Motor neuron (in vitro differentiated cells): Measurements from ENCODE around the gene CCT6A. TPM values are rescaled to one million over a fixed set of nuclear protein-coding genes. Genes with fewer than 3 reads are reported as not detected.
"Not testable (repeated sequence)": the region's sequence is repeated elsewhere in the genome, so short reads cannot be mapped to it uniquely, and the experiment has no call there.

Experiments used
- ATAC-seq, 8 experiments: fragments of 200-7000 bp; cut with Tn5 transposase; replicated peaks in 6 of 8; 2 replicates each; pipeline ENCODE4 v1.8.0; 2021; ENCODE audit warnings: mild to moderate bottlenecking in 8 of 8, moderate library complexity in 8 of 8
- H3K27ac ChIP-seq, 2 donors: fragments of 250-450 bp; sonication (Bioruptor Pico); 2 replicates each; pipeline ENCODE4 v1.9.0; 2021; ENCODE audit warnings: antibody characterized with exemption in 2 of 2, mild to moderate bottlenecking in 2 of 2, moderate library complexity in 1 of 2
- H3K4me1 ChIP-seq, 2 donors: fragments of 250-450 bp; sonication (Bioruptor Pico); replicated peaks in 1 of 2; 2 replicates each; pipeline ENCODE4 v1.6.1; 2021; ENCODE audit warnings: antibody characterized with exemption in 2 of 2, mild to moderate bottlenecking in 2 of 2, moderate library complexity in 1 of 2
- H3K4me3 ChIP-seq, 5 donors: fragments of 250-450 bp; sonication (Bioruptor Pico); 2 replicates each; pipeline ENCODE4 v1.9.0; 2021; ENCODE audit warnings: antibody characterized with exemption in 5 of 5, mild to moderate bottlenecking in 5 of 5, moderate library complexity in 4 of 5
- WGBS, 10 experiments: fragments of 450-650 bp; shearing (Covaris generic); methylation state at CpG; one replicate each; pipeline ENCODE4 v1.0.0; 2022; 5-methylcytosine and 5-hydroxymethylcytosine counted together
- in situ Hi-C, 9 experiments: fragments of 400-800 bp; cut with MboI; loops; one replicate each; pipeline ENCODE4 v1.15.0; 2021; ENCODE audit warnings: low sequenced_read_pairs in 9 of 9, low pct_unique_long_range_greater_than_20kb in 2 of 9; ENCODE audit not compliant: unreplicated experiment in 9 of 9
- total RNA-seq, 8 experiments: library from RNA; unstranded; fragments of 300-600 nt; gene quantifications; 2 replicates each; pipeline versions ENCODE4 v1.2.3 to v1.2.4, GENCODE V29; 2022

The CCT6A gene
- total RNA-seq, 8 experiments from 2014 or later: 126 to 307 (median 191) TPM

GRCh38 chr7:56063882-56064625 lies 12.5 kb downstream of the CCT6A start, which contains the start of gene SUMF2:
Gene SUMF2 (plus strand): TSS chr7:56064286. CDS start chr7:56064312, 26 bp downstream.
- in situ Hi-C loops: loop anchor here in 1 of 9 experiments (25.0 kb wide), 1 partner anchor 427 kb away; no protein-coding TSS in a partner anchor
- peaks cover 3 to 5% of the 10 kb centered on the region in 2 donors for H3K4me1 ChIP-seq
- ATAC-seq: peak; percentile 85 to 97 (median 96)
- H3K4me3 ChIP-seq: peak within 1 kb of the TSS; percentile 59 to 94 (median 62)
- 0 to 20% (median 4%) methylated on average over 2 to 24 of the region's 49 CpGs for WGBS, 10 experiments
- H3K27ac ChIP-seq: peak within 1 kb of the TSS; percentile 70 to 83

- in situ Hi-C loops: loop anchor here in 1 of 9 experiments (25.0 kb wide), 1 partner anchor 429 kb away; no protein-coding TSS in a partner anchor
- not testable (repeated sequence) for H3K4me1 ChIP-seq, H3K4me3 ChIP-seq, ATAC-seq, H3K27ac ChIP-seq
- 80 to 100% (median 97%) methylated on average over 1 to 9 of the region's 13 CpGs; no CpG with 5 or more reads in 4 of the 10 experiments for WGBS, 10 experiments
Observed at GRCh38 chr7:56066376-56066775, 14.8 kb downstream of the CCT6A start.

DNA sequence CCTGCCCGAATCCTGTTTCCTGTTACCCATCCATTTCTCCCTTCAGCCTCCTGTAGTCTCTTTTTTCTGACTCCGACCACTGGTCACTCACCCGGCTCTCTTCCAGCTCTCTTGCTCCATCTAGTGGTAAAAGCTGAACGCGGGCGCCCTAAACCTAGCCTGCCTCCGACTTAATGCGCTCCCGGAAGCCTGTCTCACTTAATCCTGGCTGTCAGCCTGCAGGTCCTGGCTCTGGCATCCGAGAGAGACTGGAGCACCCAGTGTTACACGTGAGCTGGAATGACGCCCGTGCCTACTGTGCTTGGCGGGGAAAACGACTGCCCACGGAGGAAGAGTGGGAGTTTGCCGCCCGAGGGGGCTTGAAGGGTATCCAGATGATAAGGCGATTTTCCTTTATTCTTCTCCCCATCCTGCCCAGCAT lies 22.8 kb downstream of the CCT6A start:
- Histone ChIP-seq H3K27ac (peak overlapping the region in 1 of 2 donors; percentile 52), H3K4me3 (no peak overlapping the region), H3K4me1 (no peaks in the 10 kb centered on the region)
- in situ Hi-C loops: loop anchor here in 1 of 9 experiments (25.0 kb wide), 1 partner anchor 437 kb away; no protein-coding TSS in a partner anchor
- ATAC-seq: peak; percentile 75 to 99 (median 92)
- 0 to 63% (median 30%) methylated on average over 1 to 16 of the region's 19 CpGs; no CpG with 5 or more reads in 2 of the 10 experiments for WGBS, 10 experiments

GRCh38 chr7:56077681-56078080 lies 26.1 kb downstream of the CCT6A start:
- in situ Hi-C loops: loop anchor here in 1 of 9 experiments (25.0 kb wide), 1 partner anchor 440 kb away; no protein-coding TSS in a partner anchor

DNA sequence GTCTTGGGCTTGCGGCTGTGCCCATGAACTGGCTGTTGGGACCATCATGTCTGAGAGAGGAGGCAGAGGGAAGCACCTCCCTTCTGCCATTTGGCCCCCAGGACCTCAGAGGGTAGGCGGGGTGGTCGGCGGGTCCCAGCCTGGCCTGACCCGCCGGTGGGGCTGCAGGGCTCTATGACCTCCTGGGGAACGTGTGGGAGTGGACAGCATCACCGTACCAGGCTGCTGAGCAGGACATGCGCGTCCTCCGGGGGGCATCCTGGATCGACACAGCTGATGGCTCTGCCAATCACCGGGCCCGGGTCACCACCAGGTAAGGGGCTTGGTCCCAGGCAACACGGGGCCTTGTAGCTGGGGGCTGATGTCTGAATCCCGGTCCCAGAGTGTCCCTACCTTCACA lies 26.6 kb downstream of the CCT6A start:
- no peaks in the 10 kb centered on the region for H3K4me1 ChIP-seq
- H3K4me3 ChIP-seq: no peak overlapping the region
- 100% methylated on average over 1 to 3 of the region's 16 CpGs; no CpG with 5 or more reads in 8 of the 10 experiments for WGBS, 10 experiments
- ATAC-seq: no peak
- no peak overlapping the region for H3K27ac ChIP-seq
- in situ Hi-C loops: loop anchor here in 1 of 9 experiments (25.0 kb wide), 1 partner anchor 441 kb away; no protein-coding TSS in a partner anchor

More at GRCh38 chr7:56077681-56078080, 26.1 kb downstream of the CCT6A start:
- ATAC-seq: no peak
- WGBS, 10 experiments: 100% methylated on average over 1 to 2 of the region's 3 CpGs; no CpG with 5 or more reads in 6 of the 10 experiments
- Histone ChIP-seq H3K27ac (no peak overlapping the region), H3K4me3 (no peak overlapping the region), H3K4me1 (no peaks in the 10 kb centered on the region)

DNA sequence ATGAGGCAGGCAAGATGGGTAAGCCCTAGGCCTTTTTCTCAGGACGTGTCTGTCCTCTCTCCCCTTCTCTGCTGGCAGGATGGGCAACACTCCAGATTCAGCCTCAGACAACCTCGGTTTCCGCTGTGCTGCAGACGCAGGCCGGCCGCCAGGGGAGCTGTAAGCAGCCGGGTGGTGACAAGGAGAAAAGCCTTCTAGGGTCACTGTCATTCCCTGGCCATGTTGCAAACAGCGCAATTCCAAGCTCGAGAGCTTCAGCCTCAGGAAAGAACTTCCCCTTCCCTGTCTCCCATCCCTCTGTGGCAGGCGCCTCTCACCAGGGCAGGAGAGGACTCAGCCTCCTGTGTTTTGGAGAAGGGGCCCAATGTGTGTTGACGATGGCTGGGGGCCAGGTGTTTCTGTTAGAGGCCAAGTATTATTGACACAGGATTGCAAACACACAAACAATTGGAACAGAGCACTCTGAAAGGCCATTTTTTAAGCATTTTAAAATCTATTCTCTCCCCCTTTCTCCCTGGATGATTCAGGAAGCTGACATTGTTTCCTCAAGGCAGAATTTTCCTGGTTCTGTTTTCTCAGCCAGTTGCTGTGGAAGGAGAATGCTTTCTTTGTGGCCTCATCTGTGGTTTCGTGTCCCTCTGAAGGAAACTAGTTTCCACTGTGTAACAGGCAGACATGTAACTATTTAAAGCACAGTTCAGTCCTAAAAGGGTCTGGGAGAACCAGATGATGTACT lies 28.1 kb downstream of the CCT6A start:
- H3K27ac ChIP-seq: peak overlapping the region in 1 of 2 donors; percentile 62
- no peak overlapping the region for H3K4me3 ChIP-seq
- in situ Hi-C loops: loop anchor here in 1 of 9 experiments (25.0 kb wide), 1 partner anchor 442 kb away; no protein-coding TSS in a partner anchor
- 10 to 100% (median 85%) methylated on average over 1 to 9 of the region's 12 CpGs; no CpG with 5 or more reads in 1 of the 10 experiments for WGBS, 10 experiments
- H3K4me1 ChIP-seq: no peaks in the 10 kb centered on the region
- peak in 6 of 8 experiments; percentile 37 to 84 (median 65) for ATAC-seq

DNA sequence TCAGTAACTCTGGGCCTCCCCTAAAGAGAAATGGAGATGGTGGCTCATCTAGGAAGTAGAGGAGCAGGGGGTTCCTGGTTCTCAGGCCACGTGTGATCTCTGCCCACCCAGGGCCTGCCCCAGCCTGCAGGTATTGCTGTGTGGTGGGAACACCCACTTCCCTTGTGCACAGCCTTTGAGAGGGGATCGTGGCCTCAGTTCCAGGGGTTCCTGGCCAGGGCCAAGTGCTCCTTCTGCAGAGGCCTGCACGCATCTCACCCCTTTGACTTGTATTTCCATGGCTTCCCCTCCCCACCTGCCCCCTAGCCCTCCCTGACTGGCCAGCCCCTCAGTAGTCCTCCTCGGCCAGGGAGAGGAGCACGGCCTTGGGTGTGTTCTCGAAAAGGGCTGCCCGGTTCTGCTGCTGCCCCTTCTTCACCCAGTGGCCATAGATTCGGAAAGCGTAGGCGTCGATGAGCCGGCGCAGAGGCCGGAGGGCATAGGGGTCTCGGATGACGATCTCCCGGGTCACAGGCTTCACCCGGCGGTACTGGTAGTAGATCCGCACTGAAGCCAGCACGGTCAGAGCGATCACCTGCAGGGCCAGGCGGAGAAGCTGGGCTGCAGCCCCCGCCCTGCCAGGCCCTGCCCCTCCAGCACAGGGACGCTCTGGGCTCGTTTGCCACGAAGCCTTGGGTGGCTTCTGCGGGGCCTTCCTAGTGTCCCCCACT lies 29.3 kb downstream of the CCT6A start:
- H3K4me1 ChIP-seq, H3K4me3 ChIP-seq, ATAC-seq, H3K27ac ChIP-seq: not testable (repeated sequence)
- WGBS, 10 experiments: 93 to 100% (median 100%) methylated on average over 1 to 6 of the region's 28 CpGs; no CpG with 5 or more reads in 7 of the 10 experiments
- in situ Hi-C loops: loop anchor here in 1 of 9 experiments (25.0 kb wide), 1 partner anchor 444 kb away; no protein-coding TSS in a partner anchor

- ATAC-seq: no peak
- Histone ChIP-seq H3K4me3 (no peak overlapping the region), H3K27ac (no peak overlapping the region), H3K4me1 (no peaks in the 10 kb centered on the region)
- WGBS, 10 experiments: 60 to 100% (median 93%) methylated on average over 2 to 11 of the region's 29 CpGs; no CpG with 5 or more reads in 4 of the 10 experiments
- in situ Hi-C loops: loop anchor here in 1 of 9 experiments (25.0 kb wide), 1 partner anchor 444 kb away; no protein-coding TSS in a partner anchor
Observed at GRCh38 chr7:56081626-56082340, 30.2 kb downstream of the CCT6A start.

DNA sequence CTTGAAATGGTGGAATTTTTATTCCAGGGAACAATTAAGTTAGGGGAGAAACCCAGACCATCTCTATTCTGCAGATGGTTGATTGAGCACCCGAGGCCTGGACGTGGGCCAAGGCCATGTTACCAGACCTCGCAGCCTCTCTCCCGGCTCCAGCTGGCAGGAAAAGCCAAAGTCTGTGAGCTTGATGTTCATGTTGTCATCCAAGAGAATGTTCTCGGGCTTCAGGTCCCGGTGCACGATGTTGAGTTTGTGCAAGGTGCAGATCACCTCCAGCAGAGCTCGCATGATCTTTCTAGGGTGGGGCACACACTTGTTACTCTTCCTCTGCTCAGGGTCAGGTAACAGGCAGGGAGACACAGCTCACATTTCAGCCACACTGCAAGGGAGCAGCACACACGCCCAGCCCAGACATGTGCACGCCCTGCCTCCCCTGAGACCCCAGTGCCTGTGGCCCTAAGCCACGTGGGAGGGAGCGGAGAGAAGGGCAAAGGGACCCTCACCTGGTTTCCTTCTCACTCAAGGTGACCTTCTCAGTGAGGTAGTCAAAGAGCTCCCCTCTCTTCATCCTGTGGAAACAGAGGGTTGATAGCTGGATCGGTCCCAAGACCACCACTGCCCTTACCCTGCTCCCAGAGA lies 31.7 kb downstream of the CCT6A start:
- WGBS, 10 experiments: 22 to 100% (median 94%) methylated on average over 1 to 6 of the region's 13 CpGs; no CpG with 5 or more reads in 4 of the 10 experiments
- in situ Hi-C loops: loop anchor here in 1 of 9 experiments (25.0 kb wide), 1 partner anchor 446 kb away; no protein-coding TSS in a partner anchor
- ATAC-seq: peak in 3 of 8 experiments; percentile 39 to 45 (median 44)

GRCh38 chr7:56086761-56087160 lies 35.2 kb downstream of the CCT6A start:
- in situ Hi-C loops: loop anchor here in 1 of 9 experiments (25.0 kb wide), 1 partner anchor 449 kb away; no protein-coding TSS in a partner anchor
- H3K4me3 ChIP-seq: no peak overlapping the region
- ATAC-seq: no peak
- H3K27ac ChIP-seq: no peak overlapping the region
- H3K4me1 ChIP-seq: no peaks in the 10 kb centered on the region
- WGBS, 10 experiments: 74 to 96% (median 86%) methylated on average over 1 to 6 of the region's 7 CpGs; no CpG with 5 or more reads in 6 of the 10 experiments

More for the DNA sequence above, 31.7 kb downstream of the CCT6A start:
- Histone ChIP-seq H3K27ac (no peak overlapping the region), H3K4me3 (no peak overlapping the region), H3K4me1 (no peaks in the 10 kb centered on the region)

- in situ Hi-C loops: loop anchor here in 1 of 9 experiments (25.0 kb wide), 1 partner anchor 450 kb away; no protein-coding TSS in a partner anchor
- Histone ChIP-seq H3K4me3 (no peak overlapping the region), H3K27ac (no peak overlapping the region), H3K4me1 (no peaks in the 10 kb centered on the region)
- no peak for ATAC-seq
- WGBS, 10 experiments: 90 to 100% (median 98%) methylated on average over 1 to 8 of the region's 16 CpGs; no CpG with 5 or more reads in 6 of the 10 experiments
Observed at GRCh38 chr7:56087445-56087844, 35.9 kb downstream of the CCT6A start.
